NAMALWA (cell line): ENCODE measurements around the gene ENTREP3.
"Not testable (repeated sequence)": the region's sequence is repeated elsewhere in the genome, so short reads cannot be mapped to it uniquely, and the experiment has no call there.

Experiments
- DNase-seq: peaks from one replicate; pipeline ENCODE4 v3.0.0-alpha.2; 2015; ENCODE audit warnings: low spot score

Gene ENTREP3

DNA sequence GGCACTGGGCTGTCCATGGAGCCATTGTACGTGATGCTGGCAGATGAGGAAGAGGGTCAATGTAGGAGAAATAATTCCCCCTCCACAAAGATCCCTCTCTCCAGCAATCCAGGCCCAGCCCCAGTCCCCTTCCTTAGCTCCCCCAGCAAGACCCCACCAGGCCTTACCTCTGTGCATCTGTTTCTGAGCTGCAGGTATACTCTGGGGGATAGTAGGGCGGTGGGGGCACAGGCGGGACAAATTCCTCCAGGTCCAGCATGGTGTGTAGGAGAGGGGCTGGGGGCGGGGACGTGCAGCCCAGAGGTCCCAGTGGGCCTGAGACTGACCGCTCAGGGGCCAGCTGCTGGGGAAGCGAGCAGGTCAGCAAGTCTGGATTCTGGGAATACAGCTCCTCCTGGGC lies 3.7 kb downstream of the ENTREP3 start:
- no peak for DNase-seq

DNA sequence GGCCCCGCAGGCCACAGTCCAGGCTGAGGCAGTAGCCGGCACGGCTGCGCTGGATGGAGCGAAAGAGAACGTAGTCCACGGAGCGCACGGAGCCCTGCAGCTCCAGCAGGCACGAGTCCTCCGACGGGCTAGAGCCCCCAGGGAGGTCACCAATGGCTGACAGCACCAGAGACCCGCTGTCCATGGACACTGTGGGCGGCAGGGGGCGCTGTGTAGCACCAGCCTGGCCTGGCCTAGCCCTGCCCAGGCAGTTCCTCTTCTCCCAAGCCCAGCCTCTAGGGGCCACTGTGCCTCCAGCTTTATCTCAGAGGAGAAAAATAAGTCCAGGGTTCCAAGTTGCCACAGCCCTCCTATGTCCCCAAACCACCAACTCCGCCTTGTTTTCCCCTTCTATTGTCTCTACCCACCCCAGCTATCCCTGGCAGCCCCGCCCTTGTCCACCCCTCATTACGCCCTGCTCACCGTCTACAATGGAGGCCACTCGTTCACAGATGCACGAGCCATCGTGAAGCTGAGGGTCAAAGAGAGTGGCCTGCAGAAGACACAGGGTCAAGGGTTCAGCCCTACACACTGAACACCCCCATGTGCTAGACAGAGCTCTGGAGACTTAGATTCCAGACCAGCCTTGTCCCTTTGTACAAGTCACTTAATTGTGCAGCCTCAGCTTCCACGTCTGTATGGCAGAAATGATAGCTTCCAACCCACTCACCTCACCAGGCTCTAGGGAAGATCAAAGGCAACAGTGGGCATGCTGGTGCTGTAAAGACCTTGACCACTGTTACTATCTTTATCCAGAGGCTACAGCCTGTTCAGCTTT lies 4.4 kb downstream of the ENTREP3 start:
- DNase-seq: peak; percentile 99

DNA sequence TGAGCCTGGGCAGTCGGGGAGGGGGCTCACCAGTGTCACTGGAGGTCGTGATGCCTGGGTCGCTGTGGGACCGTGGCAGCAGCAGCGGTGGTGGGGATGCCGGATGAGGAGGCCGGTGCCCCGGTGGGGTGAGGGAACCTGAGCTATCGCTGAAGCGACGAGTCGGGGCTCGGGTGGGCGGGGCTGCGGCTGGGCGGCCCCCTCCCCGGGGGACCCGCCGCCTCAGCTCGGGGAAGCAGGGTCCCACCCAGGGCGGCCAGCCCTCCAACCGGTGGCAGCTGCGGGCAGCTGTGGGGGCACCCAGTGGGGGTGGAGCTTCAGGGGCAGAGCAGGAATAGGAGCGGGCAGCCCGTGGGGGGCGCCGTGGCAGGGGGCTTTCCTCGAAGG lies 5.0 kb downstream of the ENTREP3 start:
- no peak for DNase-seq

DNA sequence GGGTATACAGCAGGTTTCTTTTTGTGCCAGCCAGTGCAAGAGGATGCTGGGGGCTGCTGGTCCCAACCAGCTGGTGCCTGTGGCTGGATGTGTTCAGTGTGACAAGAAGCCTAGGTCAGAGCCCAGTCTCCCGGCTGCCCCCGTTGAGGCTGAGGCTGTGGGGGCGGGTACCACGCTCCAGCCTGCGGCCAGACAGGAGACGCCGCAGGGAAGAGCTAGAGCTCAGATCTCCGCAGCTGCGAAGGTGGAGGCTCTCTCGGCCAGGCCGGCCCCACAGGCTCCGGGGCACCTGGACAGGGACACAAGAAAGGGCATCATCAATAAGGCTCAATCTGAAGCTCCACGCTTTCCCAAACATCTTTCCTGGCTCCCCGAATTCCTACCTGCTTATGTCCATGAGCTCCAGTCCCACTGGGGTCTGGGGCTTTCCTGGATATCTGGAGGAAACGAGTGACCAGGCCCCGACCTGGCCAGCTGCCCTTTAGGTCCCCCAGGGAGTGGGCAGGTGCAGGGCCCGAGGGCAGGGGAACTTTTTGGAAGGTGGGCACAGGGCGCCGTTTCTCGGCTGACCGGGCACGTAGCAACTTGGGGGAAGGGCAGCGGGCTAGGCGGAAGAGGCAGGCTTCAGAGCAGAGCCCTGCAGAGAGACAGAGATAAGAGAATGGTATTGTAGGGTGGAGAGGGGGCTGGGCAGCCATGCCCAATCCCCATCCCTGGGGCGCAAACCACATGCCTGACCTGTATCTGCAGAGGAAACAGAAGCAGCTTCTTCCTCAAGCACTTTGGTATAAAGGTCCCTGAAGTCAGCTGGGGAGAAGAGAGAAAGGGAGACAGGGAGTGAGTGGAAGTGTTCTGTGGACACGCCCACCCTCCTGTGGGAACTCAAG lies 7.4 kb downstream of the ENTREP3 start:
- DNase-seq: no peak

DNA sequence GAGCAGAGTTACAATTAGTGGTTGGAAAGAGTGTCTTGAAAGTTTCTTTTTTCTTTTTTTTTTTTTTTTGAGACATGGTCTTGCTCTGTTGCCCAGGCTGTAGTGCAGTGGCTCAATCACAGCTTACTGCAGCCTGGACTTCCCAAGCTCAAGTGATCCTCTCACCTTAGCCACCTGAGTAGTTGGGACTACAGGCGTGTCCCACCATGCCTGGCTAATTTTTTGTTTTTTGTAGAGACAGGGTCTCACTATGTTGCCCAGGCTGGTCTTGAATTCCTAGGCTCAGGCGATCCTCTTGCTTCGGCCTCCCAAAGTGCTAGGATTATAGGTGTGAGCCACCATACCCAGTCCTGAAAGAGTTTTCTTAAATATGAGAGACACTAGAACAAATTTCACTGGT lies 8.5 kb downstream of the ENTREP3 start:
- not testable (repeated sequence) for DNase-seq

DNA sequence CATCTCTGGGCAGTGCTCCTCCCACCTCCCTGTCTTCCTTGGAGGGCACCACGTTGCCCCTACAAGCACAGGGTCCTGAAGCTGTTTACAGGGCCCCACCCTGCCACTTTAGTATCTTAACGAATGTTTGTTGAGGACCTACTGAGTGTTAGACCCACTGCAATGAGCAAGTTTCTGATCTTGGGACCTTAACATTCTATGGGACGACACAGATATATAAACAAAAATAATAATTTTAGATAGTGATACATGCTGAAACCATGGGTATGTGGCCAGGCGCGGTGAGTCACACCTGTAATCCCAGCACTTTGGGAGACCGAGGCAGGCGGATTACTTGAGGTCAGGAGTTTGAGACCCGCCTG lies 10.1 kb downstream of the ENTREP3 start:
- no peak for DNase-seq

DNA sequence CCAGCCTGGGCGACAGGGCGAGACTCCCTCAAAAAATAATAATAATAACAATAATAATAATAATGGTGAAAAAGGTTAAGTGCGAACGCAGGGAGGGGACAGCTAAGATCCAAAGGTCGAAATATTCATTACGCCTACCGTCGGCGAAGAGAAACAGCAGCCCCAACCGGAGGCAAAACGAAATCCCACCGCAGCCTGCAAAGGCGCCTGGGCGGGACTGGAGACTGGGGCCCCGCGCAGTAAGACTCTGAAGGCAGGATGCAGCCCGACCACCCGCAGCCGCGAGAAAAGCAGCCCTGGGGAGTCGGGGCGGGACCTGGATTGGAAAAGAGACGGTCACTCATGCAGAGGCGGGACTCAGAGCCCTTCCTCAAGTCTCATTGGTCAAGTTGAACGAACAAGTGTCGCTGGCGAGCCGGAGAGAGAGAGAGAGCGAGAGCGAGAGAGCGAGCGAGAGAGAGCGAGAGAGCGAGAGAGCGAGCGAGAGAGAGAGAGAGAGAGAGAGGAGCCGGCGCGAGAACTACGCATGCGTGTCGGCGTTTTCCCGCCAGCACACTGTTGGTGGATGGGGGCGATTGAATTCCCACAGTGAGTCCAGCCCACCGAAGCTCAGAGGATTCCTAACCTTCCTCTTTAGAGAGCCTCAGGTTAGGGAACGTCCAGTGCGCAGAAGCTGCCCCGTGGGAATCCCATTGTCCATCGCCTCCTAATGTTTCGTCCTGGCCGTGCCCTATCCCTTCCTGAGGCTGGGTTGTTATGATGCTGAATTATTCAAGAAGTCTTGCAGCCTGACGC lies 10.7 kb downstream of the ENTREP3 start:
- DNase-seq: peak; percentile 100

DNA sequence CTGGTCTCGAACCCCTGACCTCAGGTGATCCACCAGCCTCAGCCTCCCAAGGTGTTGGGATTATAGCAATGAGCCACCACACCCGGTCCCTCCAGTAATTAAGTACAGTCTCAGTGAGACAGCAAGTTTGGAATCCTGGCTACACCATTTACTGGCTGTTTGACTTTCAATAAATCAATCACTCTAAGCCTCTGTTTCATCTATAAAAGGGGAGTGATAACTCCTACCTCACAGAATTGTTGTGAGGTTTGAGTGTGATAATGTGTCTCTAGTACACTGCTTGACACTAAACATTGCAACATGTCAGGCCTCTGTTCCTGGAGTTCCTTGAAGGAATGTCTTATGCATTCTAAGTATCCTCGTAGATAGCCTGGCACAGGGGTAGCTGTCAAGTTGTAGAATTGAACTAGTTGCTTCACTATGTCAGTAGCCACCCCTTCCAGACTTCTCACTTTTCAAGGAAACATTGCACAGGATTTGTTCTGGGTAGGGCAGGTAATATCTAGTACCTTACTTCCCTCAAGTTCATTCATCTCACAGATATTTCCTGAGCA lies 12.4 kb downstream of the ENTREP3 start:
- DNase-seq: no peak

DNA sequence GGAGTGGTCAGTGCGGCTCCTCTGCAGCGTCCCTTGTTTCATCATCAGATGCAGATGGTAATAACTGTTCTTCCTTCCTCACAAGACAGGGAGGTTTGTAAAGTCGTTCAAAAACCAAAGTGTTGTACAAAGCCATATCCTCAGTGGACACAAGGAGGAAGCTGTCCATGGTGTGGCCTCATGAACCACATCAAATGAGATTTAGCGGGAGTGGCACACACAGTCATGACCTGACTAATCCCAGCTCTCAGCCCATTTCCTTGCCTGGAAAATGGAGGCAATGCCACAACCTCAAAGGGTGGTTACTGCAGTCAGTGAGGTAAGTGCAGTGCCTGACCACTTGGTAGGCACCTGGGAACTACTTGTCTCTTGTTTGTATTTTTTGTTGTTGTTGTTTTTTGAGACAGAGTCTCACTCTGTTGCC lies 13.4 kb downstream of the ENTREP3 start:
- no peak for DNase-seq

DNA sequence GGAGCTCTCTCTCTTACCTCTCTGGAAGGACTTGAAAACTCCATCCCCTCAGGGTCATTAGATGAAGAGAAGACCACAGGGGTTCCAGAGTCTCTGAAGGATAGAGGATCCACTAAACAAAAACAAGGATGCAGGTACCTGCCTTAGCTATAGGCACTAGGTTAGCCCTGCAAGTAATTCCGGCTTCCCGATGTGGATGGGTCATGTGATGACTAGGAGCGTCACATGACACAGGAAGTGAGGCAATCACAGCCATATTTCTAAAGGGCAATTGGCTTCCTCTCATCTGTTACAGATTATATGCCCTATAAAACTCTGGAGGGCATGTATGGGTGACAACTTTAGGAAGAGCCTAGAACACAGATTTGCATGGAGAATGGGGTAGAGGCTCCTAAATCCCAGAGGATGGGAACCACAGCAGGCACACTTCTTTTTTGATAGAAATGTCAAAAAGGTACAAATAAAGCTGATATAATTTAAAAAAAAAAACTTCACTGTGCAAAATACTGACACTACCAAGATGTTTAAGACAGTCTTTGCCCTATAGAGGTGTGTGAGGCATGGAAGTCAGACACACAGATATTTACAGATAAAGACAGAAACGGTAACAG lies 14.1 kb downstream of the ENTREP3 start:
- peak; percentile 92 for DNase-seq

DNA sequence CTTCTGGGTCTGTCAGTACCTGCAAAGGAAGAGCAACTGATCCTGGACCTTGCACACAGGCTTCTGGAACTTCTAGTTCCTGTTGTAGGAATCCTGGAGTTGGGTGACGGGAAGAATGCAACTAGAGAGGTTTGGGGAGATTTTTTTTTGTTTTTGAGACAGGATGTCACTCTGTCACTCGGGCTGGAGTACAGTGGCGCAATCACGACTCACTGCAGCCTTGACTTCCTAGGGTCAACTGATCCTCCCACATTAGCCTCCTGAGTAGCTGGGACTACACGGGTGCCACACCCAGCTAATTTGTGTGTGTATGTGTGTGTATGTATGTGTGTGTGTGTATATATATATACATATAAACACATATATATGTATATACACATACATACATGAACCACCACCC lies 18.8 kb downstream of the ENTREP3 start:
- no peak for DNase-seq

DNA sequence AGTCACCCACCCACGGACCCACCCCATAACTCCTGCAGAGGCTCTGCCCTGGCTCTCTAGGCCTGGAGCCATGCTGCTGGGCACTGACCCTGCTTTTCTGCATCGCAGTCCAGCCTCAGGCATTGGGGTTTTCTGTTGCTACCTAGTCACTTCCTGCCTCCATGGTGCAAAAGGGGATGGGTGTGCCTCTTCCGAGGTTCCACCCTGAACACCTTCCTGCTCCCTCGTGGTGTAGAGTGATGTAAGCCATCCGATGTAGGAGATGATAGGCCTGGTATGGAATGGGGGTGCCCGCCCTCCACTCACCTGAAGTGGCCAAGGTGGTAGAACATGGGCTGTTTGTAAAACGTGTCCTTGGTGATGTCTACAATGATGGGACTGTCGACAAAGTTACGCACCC lies 19.9 kb downstream of the ENTREP3 start:
- DNase-seq: not testable (repeated sequence)

DNA sequence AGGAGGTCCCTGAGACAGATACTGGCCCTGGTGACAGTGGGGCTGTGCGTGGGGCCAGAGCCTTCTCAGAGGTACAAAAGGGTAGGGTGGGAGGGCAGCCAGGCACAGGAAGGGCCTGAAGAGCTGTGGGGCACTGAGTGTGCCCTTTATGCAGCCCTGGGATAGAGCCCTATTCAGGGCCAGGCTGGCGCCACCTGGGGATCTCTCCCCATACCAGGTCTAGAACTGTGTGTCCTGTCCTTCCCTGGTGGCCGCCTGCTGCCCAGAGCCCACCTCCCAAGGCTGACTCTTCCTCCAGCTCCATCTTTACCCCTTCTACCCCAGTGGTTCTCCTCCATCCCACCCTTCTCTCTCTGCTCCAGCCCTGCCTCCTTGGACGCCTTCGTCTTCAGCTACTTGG lies 21.8 kb downstream of the ENTREP3 start:
- not testable (repeated sequence) for DNase-seq

DNA sequence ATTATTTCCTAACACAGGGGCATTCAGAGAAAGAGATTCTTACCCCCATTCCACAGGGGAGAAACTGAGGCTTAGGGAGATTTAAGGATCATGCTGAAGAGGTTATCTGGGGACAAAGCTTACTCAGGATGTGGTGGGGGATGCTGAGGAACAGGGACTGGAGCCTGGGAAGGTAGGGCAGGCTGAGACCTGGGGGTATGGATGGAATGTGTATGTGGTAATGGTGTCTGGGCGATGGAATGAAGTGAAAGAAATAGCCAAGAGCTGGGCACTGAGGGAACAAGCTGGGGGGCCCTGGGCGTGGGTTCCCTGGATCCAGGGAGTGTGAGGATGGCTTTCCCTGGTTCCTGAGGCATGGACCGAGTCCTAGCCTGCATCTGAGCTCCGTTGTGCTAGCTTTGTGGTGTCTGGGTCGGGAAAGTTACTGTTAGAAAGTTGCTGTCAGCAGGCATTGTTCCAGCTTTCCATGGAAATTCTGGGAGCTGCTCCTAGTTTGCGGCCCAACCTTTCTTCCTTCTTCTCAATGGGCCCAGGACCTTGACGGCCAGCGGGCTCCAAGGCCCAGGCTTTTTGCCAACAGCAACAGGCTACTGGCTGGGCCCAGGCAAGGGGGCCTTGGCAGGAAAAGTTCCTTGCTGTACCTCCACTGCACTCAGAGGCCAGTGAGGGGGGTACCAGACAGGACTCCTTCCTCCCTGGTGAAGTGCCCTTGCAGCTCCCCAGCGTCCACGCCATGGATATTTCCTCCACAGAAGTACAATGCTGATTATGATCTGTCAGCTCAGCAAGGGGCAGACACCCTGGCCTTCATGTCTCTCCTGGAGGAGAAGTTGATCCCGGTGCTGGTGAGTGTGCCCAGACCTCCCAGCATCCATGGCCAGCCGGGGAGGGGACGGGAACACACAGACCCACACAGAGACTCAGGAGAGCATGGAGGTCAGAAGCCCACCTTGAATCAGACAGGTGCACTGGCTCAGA lies 23.0 kb downstream of the ENTREP3 start:
- DNase-seq: not testable (repeated sequence)

DNA sequence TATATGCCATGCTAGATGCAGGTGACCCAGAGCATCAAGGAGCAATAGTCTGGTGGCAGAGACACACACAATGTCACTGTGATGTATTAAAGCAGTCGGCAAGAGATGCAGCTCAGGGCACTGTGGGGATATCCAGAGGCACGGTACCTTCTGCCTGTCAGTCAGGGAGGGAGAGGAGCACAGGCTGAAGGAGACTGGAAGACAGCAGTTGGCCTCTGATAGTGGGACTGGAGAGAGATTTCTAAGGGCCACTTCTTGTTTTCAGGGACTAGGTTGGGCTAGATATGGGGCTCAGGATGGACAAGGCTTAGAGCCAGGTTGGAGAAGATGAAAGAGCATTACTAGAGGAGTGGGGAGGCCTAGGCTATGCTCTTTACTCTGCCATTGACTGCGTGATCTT lies 24.0 kb downstream of the ENTREP3 start:
- not testable (repeated sequence) for DNase-seq

DNA sequence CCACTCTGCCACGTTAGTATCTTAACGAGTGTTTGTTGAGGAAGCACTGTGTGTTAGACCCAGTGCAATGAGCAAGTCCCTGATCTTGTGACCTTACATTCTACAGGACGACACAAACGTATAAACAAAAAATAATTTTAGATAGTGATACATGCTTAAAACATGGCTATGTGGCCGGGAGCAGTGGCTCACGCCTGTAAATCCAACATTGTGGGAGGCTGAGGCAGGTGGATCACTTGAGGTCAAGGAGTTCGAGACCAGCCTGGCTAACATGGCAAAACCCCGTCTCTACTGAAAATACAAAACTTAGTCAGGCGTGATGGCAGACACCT lies 27.2 kb downstream of the ENTREP3 start:
- no peak for DNase-seq

DNA sequence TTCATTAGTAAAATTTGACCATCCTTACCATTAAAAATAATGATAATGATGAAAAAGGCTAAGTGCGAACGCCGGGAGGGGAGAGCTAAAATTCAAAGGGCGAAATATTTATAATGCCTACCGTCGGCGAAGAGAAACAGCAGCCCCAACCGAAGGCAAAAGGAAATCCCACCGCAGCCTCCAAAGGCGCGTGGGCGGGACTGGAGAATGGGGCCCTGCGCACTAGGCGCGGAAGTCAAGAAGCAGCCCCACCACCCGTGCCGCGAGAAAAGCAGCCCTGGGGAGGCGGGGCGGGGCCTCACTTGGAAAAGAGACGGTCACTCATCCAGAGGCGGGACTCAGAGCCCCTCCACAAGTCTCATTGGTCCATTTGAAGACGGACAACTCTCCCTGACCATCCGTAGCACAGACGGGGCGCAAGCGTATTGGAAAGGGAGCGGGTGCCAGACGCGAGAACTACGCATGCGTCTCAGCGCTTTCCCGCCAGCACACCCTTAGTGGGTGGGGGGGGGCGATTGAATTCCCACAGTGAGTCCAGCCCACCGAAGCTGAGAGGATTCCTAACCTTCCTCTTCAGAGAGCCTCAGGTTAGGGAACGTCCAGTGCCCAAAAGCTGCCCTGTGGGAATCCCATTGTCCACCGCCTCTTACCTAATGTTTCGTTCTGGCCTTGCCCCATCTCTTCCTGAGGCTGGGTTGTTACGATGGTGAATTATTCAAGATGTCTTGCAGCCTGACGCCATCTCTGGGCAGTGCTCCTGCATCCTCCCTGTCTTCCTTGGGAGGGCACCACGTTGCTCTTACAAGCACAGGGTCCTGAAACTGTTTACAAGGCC lies 27.8 kb downstream of the ENTREP3 start:
- DNase-seq: peak; percentile 100

DNA sequence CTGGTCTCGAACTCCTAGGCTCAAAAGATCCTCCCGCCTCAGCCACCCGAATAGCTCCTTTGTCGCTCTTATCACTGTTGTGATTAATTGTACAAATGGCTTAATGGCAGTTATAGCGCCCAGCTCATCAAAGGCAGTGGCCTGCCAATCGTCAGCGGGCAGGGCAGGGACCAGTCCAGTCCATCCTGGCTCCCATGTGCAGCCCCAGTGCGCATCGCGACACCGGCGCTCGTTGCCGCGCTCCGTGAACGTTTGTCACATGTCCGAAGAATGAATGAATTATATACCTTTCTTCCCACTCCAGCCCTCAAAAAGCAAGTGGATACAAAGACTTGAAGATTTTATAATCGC lies 28.4 kb downstream of the ENTREP3 start:
- DNase-seq: no peak

DNA sequence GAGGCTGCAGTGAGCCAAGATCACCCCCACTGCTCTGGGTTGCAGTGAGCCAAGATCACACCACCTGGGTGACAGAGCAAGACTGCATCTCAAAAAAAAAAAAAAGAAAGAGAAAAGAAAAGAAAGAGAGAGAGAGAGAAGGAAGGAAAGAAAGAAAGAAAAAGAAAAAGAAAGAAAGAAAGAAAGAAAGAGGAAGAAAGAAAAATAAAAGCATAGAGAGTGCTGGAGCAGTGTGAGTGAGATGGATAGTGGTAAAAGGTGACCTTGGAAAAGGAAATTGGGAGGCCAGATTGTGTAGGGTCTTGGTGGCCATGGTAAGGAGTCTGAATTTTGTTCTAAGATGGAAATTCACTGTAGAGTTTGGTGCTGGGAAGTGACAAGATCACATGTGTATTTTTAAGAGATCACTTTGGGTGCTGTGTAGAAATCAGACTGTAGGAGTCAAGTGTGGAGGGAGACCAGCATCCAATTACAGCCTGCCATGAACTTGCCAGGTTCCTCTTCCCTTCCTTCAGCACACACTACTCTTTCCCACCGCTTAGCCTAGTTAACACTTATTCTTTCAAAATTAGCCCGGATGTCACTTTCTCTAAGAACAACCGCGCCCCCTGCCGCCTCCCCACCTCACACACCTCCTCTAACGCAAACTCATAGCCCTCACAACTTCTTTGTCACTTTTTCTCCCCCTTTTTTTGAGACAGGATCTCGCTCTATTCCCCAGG lies 28.9 kb downstream of the ENTREP3 start:
- peak; percentile 95 for DNase-seq
